NCI-H748 (cell line): ENCODE results near the gene IZUMO4.

Experiments used
- DNase-seq: peaks from one replicate; lab custom pipeline; 2025; ENCODE audit not compliant: unreplicated experiment; lab: John Stamatoyannopoulos, UW

Gene IZUMO4

GRCh38 chr19:2096480-2097202 lies at the start of gene IZUMO4:
IZUMO4 (plus strand) TSS chr19:2096915; CDS start chr19:2096946, 31 bp downstream.
- DNase-seq, result peak; percentile 95

- DNase-seq, result no peak
Observed at GRCh38 chr19:2047076-2047448, 49.7 kb upstream of the IZUMO4 start.

- DNase-seq, result no peak
Observed at GRCh38 chr19:2047449-2048103, 49.1 kb upstream of the IZUMO4 start.

- no peak for DNase-seq
Observed at GRCh38 chr19:2048104-2048958, 48.4 kb upstream of the IZUMO4 start.

GRCh38 chr19:2048959-2049740 lies 47.6 kb upstream of the IZUMO4 start:
- DNase-seq, result no peak

GRCh38 chr19:2049741-2050348 lies 46.9 kb upstream of the IZUMO4 start:
- peak; percentile 51 for DNase-seq

- DNase-seq, result no peak
Observed at GRCh38 chr19:2050349-2050990, 46.2 kb upstream of the IZUMO4 start.

GRCh38 chr19:2050991-2051772 lies 45.5 kb upstream of the IZUMO4 start, which contains the start of gene MKNK2:
MKNK2 (minus strand) TSS chr19:2051244; CDS start chr19:2050851, 393 bp downstream.
- DNase-seq, result peak; percentile 79

- DNase-seq, result peak; percentile 20
Observed at GRCh38 chr19:2051773-2052704, 44.7 kb upstream of the IZUMO4 start.

- DNase-seq, result no peak
Observed at GRCh38 chr19:2053601-2054389, 42.9 kb upstream of the IZUMO4 start.

- DNase-seq, result no peak
Observed at GRCh38 chr19:2054763-2055162, 42.0 kb upstream of the IZUMO4 start.

- DNase-seq, result peak; percentile 17
Observed at GRCh38 chr19:2055931-2056836, 40.5 kb upstream of the IZUMO4 start.

GRCh38 chr19:2056837-2057192 lies 39.9 kb upstream of the IZUMO4 start:
- no peak for DNase-seq

GRCh38 chr19:2057484-2058469 lies 38.9 kb upstream of the IZUMO4 start:
- DNase-seq, result no peak
